ENCODE results near the gene FAM222B.
A peak's percentile ranks its signal among the peaks of the same experiment; 100 is the strongest.
"Not testable (repeated sequence)": the region's sequence is repeated elsewhere in the genome, so short reads cannot be mapped to it uniquely, and the experiment has no call there.

Gene FAM222B

GRCh38 chr17:28854457-28855335 lies 12.1 kb upstream of the FAM222B start, which contains the start of gene ERAL1:
Gene ERAL1 (plus strand): TSS chr17:28855016. CDS start chr17:28855035, 19 bp downstream.
- no peaks in the 10 kb centered on the region for H3K27me3 ChIP-seq (ENCODE audit: control insufficient read depth, insufficient read depth, low read length)
- H3K4me1 ChIP-seq (ENCODE audit: control insufficient read depth, insufficient read depth, low read length) = no peaks in the 10 kb centered on the region
- H3K4me3 ChIP-seq (ENCODE audit: low read depth, low read length) = peak within 1 kb of the TSS; percentile 72

GRCh38 chr17:28853295-28853694 lies 10.7 kb upstream of the FAM222B start:
- no peaks in the 10 kb centered on the region for H3K4me1 ChIP-seq (ENCODE audit: control insufficient read depth, insufficient read depth, low read length)
- no peak overlapping the region for H3K4me3 ChIP-seq (ENCODE audit: low read depth, low read length)
- H3K9me3 ChIP-seq (ENCODE audit: control insufficient read depth, insufficient read depth, low read length) = no peaks in the 10 kb centered on the region
- no peak overlapping the region for H3K9ac ChIP-seq (ENCODE audit: low read depth, low read length)
- H3K36me3 ChIP-seq (ENCODE audit: control insufficient read depth, insufficient read depth, low read length) = peaks cover 9% of the 10 kb centered on the region
- no peaks in the 10 kb centered on the region for H3K27me3 ChIP-seq (ENCODE audit: control insufficient read depth, insufficient read depth, low read length)

More at GRCh38 chr17:28854457-28855335, 12.1 kb upstream of the FAM222B start, which contains the start of gene ERAL1:
- Histone ChIP-seq H3K9ac (ENCODE audit: low read depth, low read length) (peak within 1 kb of the TSS; percentile 75), H3K9me3 (ENCODE audit: control insufficient read depth, insufficient read depth, low read length) (no peaks in the 10 kb centered on the region), H3K36me3 (ENCODE audit: control insufficient read depth, insufficient read depth, low read length) (peaks cover 18% of the 10 kb centered on the region)

- Histone ChIP-seq H3K27me3 (ENCODE audit: control insufficient read depth, insufficient read depth, low read length) (no peaks in the 10 kb centered on the region), H3K36me3 (ENCODE audit: control insufficient read depth, insufficient read depth, low read length) (no peaks in the 10 kb centered on the region), H3K4me3 (ENCODE audit: low read depth, low read length) (no peak overlapping the region), H3K9ac (ENCODE audit: low read depth, low read length) (no peak overlapping the region), H3K4me1 (ENCODE audit: control insufficient read depth, insufficient read depth, low read length) (no peaks in the 10 kb centered on the region), H3K9me3 (ENCODE audit: control insufficient read depth, insufficient read depth, low read length) (no peaks in the 10 kb centered on the region)
These were observed 6.7 kb upstream of the FAM222B start for GRCh38 chr17:28849281-28849680.

GRCh38 chr17:28848667-28849066 lies 6.1 kb upstream of the FAM222B start:
- not testable (repeated sequence) for H3K4me1 ChIP-seq (ENCODE audit: control insufficient read depth, insufficient read depth, low read length); H3K36me3 ChIP-seq (ENCODE audit: control insufficient read depth, insufficient read depth, low read length); H3K9ac ChIP-seq (ENCODE audit: low read depth, low read length); H3K27me3 ChIP-seq (ENCODE audit: control insufficient read depth, insufficient read depth, low read length); H3K4me3 ChIP-seq (ENCODE audit: low read depth, low read length); H3K9me3 ChIP-seq (ENCODE audit: control insufficient read depth, insufficient read depth, low read length)

- not testable (repeated sequence) for H3K4me1 ChIP-seq (ENCODE audit: control insufficient read depth, insufficient read depth, low read length); H3K9me3 ChIP-seq (ENCODE audit: control insufficient read depth, insufficient read depth, low read length); H3K9ac ChIP-seq (ENCODE audit: low read depth, low read length); H3K36me3 ChIP-seq (ENCODE audit: control insufficient read depth, insufficient read depth, low read length); H3K4me3 ChIP-seq (ENCODE audit: low read depth, low read length); H3K27me3 ChIP-seq (ENCODE audit: control insufficient read depth, insufficient read depth, low read length)
These were observed 4.1 kb upstream of the FAM222B start for GRCh38 chr17:28846699-28847098.

DNA sequence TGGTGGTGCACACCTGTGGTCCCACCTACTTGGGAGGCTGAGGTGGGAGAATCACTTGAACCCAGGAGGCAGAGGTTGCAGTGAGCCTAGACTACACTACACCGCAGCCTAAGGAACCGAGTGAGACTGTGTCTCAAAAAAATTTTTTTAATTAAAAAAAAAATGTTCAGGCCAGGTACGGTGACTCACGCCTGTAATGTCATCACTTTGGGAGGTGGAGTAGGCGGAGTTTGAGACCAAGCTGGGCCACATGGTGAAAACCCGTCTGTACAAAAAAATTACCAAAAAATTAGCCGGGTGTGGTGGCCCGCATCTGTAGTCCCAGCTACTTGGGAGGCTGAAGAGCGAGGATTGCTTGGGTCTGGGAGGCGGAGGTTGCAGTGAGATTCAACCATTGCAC lies 3.6 kb upstream of the FAM222B start:
- no peaks in the 10 kb centered on the region for H3K9me3 ChIP-seq (ENCODE audit: control insufficient read depth, insufficient read depth, low read length)
- H3K36me3 ChIP-seq (ENCODE audit: control insufficient read depth, insufficient read depth, low read length) = no peaks in the 10 kb centered on the region
- no peak overlapping the region for H3K4me3 ChIP-seq (ENCODE audit: low read depth, low read length)
- H3K4me1 ChIP-seq (ENCODE audit: control insufficient read depth, insufficient read depth, low read length) = no peaks in the 10 kb centered on the region
- no peak overlapping the region for H3K9ac ChIP-seq (ENCODE audit: low read depth, low read length)
- H3K27me3 ChIP-seq (ENCODE audit: control insufficient read depth, insufficient read depth, low read length) = no peaks in the 10 kb centered on the region

DNA sequence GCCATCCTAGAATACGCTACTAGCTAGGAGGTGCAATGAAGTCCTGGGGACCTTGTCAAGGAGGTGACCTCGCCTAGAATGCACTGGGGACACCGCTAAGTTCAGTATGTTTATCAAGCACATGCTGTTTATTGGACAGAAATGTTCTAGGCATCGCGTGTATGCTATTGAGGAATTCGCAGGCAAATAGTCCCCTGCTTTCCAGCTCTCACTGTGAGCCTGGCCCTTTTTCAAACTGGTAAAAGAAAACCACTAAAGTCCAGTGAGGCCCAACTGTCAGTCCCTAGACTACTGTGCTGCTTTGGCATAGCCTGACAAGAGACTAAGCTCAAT lies 1.2 kb upstream of the FAM222B start:
- Histone ChIP-seq H3K27me3 (ENCODE audit: control insufficient read depth, insufficient read depth, low read length) (no peaks in the 10 kb centered on the region), H3K36me3 (ENCODE audit: control insufficient read depth, insufficient read depth, low read length) (no peaks in the 10 kb centered on the region), H3K4me3 (ENCODE audit: low read depth, low read length) (no peak overlapping the region), H3K9me3 (ENCODE audit: control insufficient read depth, insufficient read depth, low read length) (no peaks in the 10 kb centered on the region), H3K4me1 (ENCODE audit: control insufficient read depth, insufficient read depth, low read length) (no peaks in the 10 kb centered on the region), H3K9ac (ENCODE audit: low read depth, low read length) (no peak overlapping the region)

DNA sequence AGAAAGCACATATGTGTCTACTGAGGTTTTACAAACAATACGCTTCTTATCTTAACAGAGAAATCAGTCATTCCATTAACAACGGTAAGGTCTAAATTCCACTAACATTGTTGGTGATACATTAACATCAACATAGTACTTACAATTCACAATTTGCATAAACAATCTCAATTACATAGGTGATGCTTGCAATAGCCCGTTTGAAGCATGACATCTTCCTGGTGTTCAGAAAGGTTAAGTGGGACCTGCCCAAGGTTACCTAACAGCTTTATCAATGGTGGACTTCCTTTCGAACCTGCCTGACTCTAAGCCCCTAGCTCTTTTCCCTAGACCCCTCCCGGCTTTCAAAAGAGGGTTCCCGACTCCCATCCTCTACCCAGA lies 699 bp downstream of the FAM222B start:
- peak overlapping the region; percentile 91 for H3K9ac ChIP-seq (ENCODE audit: low read depth, low read length)
- H3K27me3 ChIP-seq (ENCODE audit: control insufficient read depth, insufficient read depth, low read length) = no peaks in the 10 kb centered on the region
- H3K9me3 ChIP-seq (ENCODE audit: control insufficient read depth, insufficient read depth, low read length) = no peaks in the 10 kb centered on the region
- no peaks in the 10 kb centered on the region for H3K4me1 ChIP-seq (ENCODE audit: control insufficient read depth, insufficient read depth, low read length)
- no peaks in the 10 kb centered on the region for H3K36me3 ChIP-seq (ENCODE audit: control insufficient read depth, insufficient read depth, low read length)
- peak overlapping the region; percentile 99 for H3K4me3 ChIP-seq (ENCODE audit: low read depth, low read length)

- Histone ChIP-seq H3K36me3 (ENCODE audit: control insufficient read depth, insufficient read depth, low read length) (no peaks in the 10 kb centered on the region), H3K4me3 (ENCODE audit: low read depth, low read length) (no peak overlapping the region), H3K9ac (ENCODE audit: low read depth, low read length) (no peak overlapping the region), H3K9me3 (ENCODE audit: control insufficient read depth, insufficient read depth, low read length) (no peaks in the 10 kb centered on the region), H3K27me3 (ENCODE audit: control insufficient read depth, insufficient read depth, low read length) (no peaks in the 10 kb centered on the region), H3K4me1 (ENCODE audit: control insufficient read depth, insufficient read depth, low read length) (no peaks in the 10 kb centered on the region)
These were observed 3.4 kb downstream of the FAM222B start for GRCh38 chr17:28839221-28839620.

- H3K4me3 ChIP-seq (ENCODE audit: low read depth, low read length); H3K9me3 ChIP-seq (ENCODE audit: control insufficient read depth, insufficient read depth, low read length); H3K9ac ChIP-seq (ENCODE audit: low read depth, low read length); H3K4me1 ChIP-seq (ENCODE audit: control insufficient read depth, insufficient read depth, low read length); H3K36me3 ChIP-seq (ENCODE audit: control insufficient read depth, insufficient read depth, low read length); H3K27me3 ChIP-seq (ENCODE audit: control insufficient read depth, insufficient read depth, low read length): not testable (repeated sequence)
These were observed 6.0 kb downstream of the FAM222B start for GRCh38 chr17:28836541-28836940.

DNA sequence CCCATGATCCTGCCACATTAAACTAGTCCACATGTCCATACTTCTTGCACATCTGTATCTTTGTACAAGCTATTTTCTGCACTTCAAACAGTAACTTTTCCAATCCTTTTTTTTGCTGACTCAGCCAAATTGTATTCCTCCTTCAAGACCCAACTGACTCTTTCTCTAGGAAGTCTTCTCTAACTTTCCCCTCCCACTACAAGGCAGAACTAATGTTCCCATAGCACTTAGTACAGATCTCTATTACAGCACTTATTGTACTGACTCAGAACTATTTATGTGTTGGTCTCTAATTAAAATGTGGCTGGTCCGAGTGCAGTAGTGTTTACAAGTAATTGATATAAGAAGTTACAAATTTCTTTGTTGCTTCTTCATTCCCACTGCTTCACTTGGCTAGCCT lies 8.2 kb downstream of the FAM222B start:
- Histone ChIP-seq H3K27me3 (ENCODE audit: control insufficient read depth, insufficient read depth, low read length) (no peaks in the 10 kb centered on the region), H3K4me1 (ENCODE audit: control insufficient read depth, insufficient read depth, low read length) (no peaks in the 10 kb centered on the region), H3K36me3 (ENCODE audit: control insufficient read depth, insufficient read depth, low read length) (no peaks in the 10 kb centered on the region), H3K4me3 (ENCODE audit: low read depth, low read length) (no peak overlapping the region), H3K9ac (ENCODE audit: low read depth, low read length) (no peak overlapping the region), H3K9me3 (ENCODE audit: control insufficient read depth, insufficient read depth, low read length) (no peaks in the 10 kb centered on the region)

GRCh38 chr17:28828294-28829040 lies 14.1 kb downstream of the FAM222B start:
- Histone ChIP-seq H3K36me3 (ENCODE audit: control insufficient read depth, insufficient read depth, low read length) (no peaks in the 10 kb centered on the region), H3K9me3 (ENCODE audit: control insufficient read depth, insufficient read depth, low read length) (no peaks in the 10 kb centered on the region), H3K4me3 (ENCODE audit: low read depth, low read length) (no peak overlapping the region), H3K27me3 (ENCODE audit: control insufficient read depth, insufficient read depth, low read length) (no peaks in the 10 kb centered on the region), H3K4me1 (ENCODE audit: control insufficient read depth, insufficient read depth, low read length) (no peaks in the 10 kb centered on the region), H3K9ac (ENCODE audit: low read depth, low read length) (no peak overlapping the region)
